Measurements from ENCODE around the gene PPP1R15B.

PPP1R15B gene

GRCh38 chr1:204366759-204367158 lies 44.9 kb downstream of the PPP1R15B start:
- DNase-seq (ENCODE audit: low read depth), result no peak

- DNase-seq (ENCODE audit: low read depth), result peak; percentile 44
Measured at GRCh38 chr1:204363335-204364114, 48.1 kb downstream of the PPP1R15B start.

DNA sequence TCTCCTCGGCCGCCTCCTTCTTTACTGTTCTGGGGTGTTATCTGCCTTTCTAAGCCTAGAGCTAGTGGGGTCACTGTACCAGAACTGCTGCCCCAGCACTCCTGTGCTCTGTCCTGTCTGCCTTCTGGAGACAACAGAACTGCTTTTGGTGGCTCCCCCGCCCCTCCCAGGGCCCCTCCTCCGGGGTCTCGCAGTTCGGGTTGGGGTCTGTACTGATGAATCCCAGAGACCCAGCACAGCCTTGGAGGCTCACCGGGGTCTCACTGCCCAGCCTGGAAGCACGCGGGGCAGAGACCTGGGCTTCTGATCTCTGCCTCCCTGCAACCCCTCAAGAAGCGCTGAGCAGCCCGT lies 48.7 kb downstream of the PPP1R15B start:
- no peak for DNase-seq (ENCODE audit: low read depth)

DNA sequence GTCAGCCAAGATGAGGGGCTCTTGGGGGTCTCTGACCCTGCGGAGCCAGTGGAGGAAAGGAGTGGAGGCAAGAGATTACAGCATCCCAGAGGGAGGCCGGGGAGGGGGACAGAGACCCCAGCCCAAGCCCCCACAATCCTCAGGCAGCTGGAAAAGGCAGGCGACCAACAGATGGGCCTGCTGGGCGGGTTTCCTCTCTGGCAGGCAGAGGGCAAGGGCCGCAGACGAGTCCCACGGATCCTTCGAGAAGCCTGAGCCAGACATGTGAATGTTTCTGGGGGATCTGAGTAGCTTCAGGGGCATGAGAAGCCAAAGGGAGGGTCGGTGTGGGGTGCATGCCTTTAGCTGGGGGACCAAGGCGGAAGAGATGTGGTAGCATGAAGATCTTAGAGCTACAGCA lies 49.8 kb downstream of the PPP1R15B start:
- no peak for DNase-seq (ENCODE audit: low read depth)

DNA sequence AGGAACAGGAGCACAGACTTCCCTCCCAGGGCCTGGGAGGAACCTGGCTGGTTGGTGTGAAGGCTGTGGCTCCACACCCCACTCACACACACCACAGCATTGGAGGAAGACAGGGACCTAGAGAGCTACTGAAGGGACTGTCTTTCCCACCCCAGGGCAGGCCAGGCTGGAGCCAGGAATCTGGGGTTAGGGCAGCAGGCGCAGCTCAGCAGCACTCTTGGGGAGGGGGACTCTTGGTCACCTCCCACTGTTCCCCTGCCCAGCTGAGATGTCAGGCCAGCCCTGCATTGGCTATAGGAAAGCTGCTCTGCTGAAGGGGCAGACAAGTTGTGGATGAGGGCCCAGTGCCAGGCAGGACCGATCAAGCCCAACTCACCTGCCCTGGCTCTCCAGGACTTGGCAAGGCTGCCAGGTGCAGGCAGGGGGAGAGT lies 50.3 kb downstream of the PPP1R15B start:
- no peak for DNase-seq (ENCODE audit: low read depth)

GRCh38 chr1:204360314-204360713 lies 51.3 kb downstream of the PPP1R15B start:
- DNase-seq (ENCODE audit: low read depth), result no peak

DNA sequence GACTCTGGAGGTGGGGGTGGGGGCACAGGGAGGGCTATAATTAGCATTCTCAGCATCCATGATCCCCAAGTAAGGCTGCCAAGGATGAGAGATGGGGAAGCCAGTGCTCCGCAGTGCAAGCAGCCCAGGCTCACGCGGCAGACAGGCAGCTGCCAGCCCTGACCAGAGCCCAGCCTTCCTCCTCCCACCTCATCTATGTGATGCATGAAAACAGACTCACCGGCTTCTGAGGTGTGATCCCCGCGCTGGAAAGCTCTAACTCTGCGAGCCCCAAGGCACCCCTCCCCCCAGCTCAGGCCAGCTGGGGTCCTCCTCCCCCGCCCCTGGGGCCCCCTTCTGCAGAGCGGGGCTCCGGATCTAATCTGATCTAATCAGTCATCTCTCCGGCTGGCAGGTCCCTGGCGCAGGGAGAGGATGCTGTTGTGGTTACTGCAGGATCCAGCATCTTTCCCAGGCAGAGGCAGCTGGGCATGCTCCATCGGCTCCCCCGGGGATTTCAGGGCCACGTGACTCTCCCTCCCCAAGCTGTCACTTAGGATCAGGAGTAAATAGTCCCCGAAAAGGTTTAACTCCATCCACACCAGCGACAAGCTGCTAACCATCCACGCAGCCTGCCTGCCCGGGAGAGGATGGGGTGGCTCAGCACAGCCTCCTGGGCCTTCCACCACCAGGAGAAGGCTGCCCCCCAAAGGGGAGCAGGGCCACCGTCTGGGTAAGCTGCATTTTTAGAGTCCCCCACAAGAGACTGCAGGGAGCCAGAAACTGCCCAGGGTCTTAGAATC lies 52.0 kb downstream of the PPP1R15B start, which contains the start of gene PLEKHA6:
Gene PLEKHA6 (minus strand): TSS at position 456 of the 782 bp plus-strand sequence. CDS start 86,202 bp downstream, outside the sequence.
- DNase-seq (ENCODE audit: low read depth), result peak; percentile 13

DNA sequence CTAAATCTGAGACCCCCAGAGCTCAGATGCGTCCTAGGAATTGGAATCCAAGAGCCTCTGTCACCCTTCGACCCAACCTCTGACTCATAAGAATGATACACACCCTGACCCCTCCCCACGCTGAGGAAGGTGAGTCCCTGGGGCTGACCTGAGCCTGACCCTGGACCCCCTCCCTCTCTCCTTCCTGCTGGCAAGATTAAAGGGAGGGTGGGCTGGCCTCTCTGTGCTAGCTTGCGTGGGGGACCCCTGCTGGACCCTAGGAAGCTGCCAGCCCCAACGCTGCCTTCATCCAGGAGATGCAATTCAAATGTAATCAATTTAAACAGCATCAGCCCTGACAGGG lies 52.5 kb downstream of the PPP1R15B start:
- DNase-seq (ENCODE audit: low read depth), result no peak

- no peak for DNase-seq (ENCODE audit: low read depth)
Measured at GRCh38 chr1:204358605-204359004, 53.0 kb downstream of the PPP1R15B start.

GRCh38 chr1:204357551-204358490 lies 53.8 kb downstream of the PPP1R15B start:
- no peak for DNase-seq (ENCODE audit: low read depth)

GRCh38 chr1:204356997-204357396 lies 54.6 kb downstream of the PPP1R15B start:
- no peak for DNase-seq (ENCODE audit: low read depth)

- no peak for DNase-seq (ENCODE audit: low read depth)
Measured at GRCh38 chr1:204355913-204356312, 55.7 kb downstream of the PPP1R15B start.

DNA sequence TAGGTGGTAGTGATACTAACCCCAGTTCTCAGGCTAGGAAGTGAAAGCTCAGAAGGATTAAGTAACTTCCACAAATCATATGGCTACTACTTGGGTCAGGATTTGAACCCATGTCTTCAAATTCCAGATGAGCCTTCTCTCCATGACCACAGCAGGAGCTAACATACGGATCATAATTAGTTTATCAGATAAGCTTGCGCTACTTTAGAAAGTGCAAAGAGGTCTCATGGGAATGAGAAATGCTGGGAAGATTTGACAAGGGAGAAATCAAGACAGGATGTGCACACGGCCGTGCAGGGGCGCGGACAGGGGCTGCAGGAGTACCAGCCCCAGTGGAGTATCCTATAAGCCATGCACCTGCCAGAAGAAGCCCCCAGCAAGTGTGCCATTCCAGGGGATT lies 57.0 kb downstream of the PPP1R15B start:
- DNase-seq (ENCODE audit: low read depth), result no peak

Measured in GM04504 (cell line).